ENCODE results near the gene SNRPN.

GRCh38 chr15:24986653-24987052, 31.9 kb downstream of the SNRPN start:
- TF ChIP-seq MXI1 (IDR thresholded peaks at IDR 0.05; ENCODE audit: borderline replicate concordance, low read depth, low read length) (no peak), CTCF (conservative IDR thresholded peaks at IDR 0.05; ENCODE audit: low read depth, low read length) (no peak), NFE2L2 (IDR thresholded peaks at IDR 0.05; ENCODE audit: low read depth, low read length) (no peak), FOS (IDR thresholded peaks at IDR 0.05; ENCODE audit: low read depth, low read length) (no peak), POLR2A (IDR thresholded peaks at IDR 0.05; ENCODE audit: low read depth, low read length) (no peak), CEBPB (IDR thresholded peaks at IDR 0.05; ENCODE audit: low read depth, low read length) (no peak), MAZ (IDR thresholded peaks at IDR 0.05; ENCODE audit: borderline replicate concordance, low read depth, low read length) (no peak), MAFK (IDR thresholded peaks at IDR 0.05; ENCODE audit: low read depth, low read length) (no peak), ELK1 (IDR thresholded peaks at IDR 0.05; ENCODE audit: borderline replicate concordance, low read depth, low read length) (no peak), RFX5 (IDR thresholded peaks at IDR 0.05; ENCODE audit: low read depth, low read length) (no peak), SMC3 (IDR thresholded peaks at IDR 0.05; ENCODE audit: low read depth, low read length) (no peak)
